Kidney (tissue), 14 donors: ENCODE measurements around the gene GAS7. TPM values are rescaled to one million over a fixed set of nuclear protein-coding genes. Genes with fewer than 3 reads are reported as not detected.

Source experiments
- DNase-seq, 5 donors: peaks; one replicate each; pipeline ENCODE4 v3.0.0-alpha.2; 2013 to 2020
- FAIRE-seq: peaks from 2 replicates; lab custom pipeline; 2012; peaks lifted over from hg19 to GRCh38; lab: Jason Lieb, UNC
- H3K27ac ChIP-seq, 2 donors: one replicate each; pipeline ENCODE4 v1.7.0; 2013; ENCODE audit warnings: low read depth in 2 of 2, low read length in 2 of 2, inconsistent platforms in 1 of 2
- H3K27me3 ChIP-seq: one replicate; pipeline ENCODE4 v1.7.1; 2013; ENCODE audit warnings: low read length, inconsistent platforms; ENCODE audit not compliant: control insufficient read depth, insufficient read depth
- H3K36me3 ChIP-seq, 3 donors: one replicate each; pipeline versions ENCODE4 v1.7.0 to v1.7.1; 2013; ENCODE audit warnings: low read length in 3 of 3, control low read depth in 1 of 3, inconsistent platforms in 1 of 3; ENCODE audit not compliant: insufficient read depth in 3 of 3, control insufficient read depth in 2 of 3
- H3K4me1 ChIP-seq, 3 donors: one replicate each; pipeline versions ENCODE4 v1.7.0 to v1.7.1; 2013; ENCODE audit warnings: low read length in 3 of 3, inconsistent platforms in 1 of 3, low read depth in 1 of 3; ENCODE audit not compliant: control insufficient read depth in 2 of 3, insufficient read depth in 2 of 3
- H3K4me3 ChIP-seq, 3 donors: one replicate each; pipeline versions ENCODE4 v1.7.0 to v1.8.1; 2013; ENCODE audit warnings: low read length in 3 of 3, control low read depth in 1 of 3, inconsistent platforms in 1 of 3
- H3K9ac ChIP-seq, 3 donors: one replicate each; pipeline versions ENCODE4 v1.7.0 to v1.7.1; 2013; ENCODE audit warnings: low read length in 3 of 3, control low read depth in 1 of 3, inconsistent platforms in 1 of 3
- H3K9me3 ChIP-seq, 3 donors: one replicate each; pipeline versions ENCODE4 v1.7.0 to v1.7.1; 2013; ENCODE audit warnings: low read length in 3 of 3, control low read depth in 1 of 3, inconsistent platforms in 1 of 3; ENCODE audit not compliant: control insufficient read depth in 2 of 3, insufficient read depth in 1 of 3
- intact Hi-C: fragments of 100-400 bp; cut with DNase I; formaldehyde crosslinking; loops from one replicate; pipeline ENCODE4 v1.11.1; 2022
- polyA plus RNA-seq: library from polyadenylated mRNA; stranded (reverse); fragments of 350-450 nt; fragmentation: Illumina TruSeq; extraction: RNeasy Lipid Tissue Mini Kit (QIAGEN cat#74804); gene quantifications from one replicate; pipeline ENCODE4 v1.2.3, GENCODE V29; 2014; ENCODE audit warnings: low read depth, low replicate concordance; ENCODE audit not compliant: insufficient read depth
- total RNA-seq: library from RNA; stranded (reverse); fragmentation: NEBNext Ultra II Directional; extraction: Animal tissue kit (Norgen Biotek cat#: 25700); gene quantifications from one replicate; pipeline ENCODE4 v1.2.1, GENCODE V29; 2021
- TF ChIP-seq, protein P1 (sequence below): IDR thresholded peaks from 3 replicates; pipeline ENCODE4 v1.5.1; 2012; ENCODE audit warnings: mild to moderate bottlenecking, moderate library complexity, borderline replicate concordance; ENCODE audit not compliant: insufficient read depth; ENCODE audit errors: extremely low read depth
- donor health status: control.
- donor health status: control.
- donor health status: control.
- donor health status: control.
- donor health status: control.
- donor health status: DM: yes; HTN: yes; CAD: no.
- donor health status: Normal renal cell carcinoma (clear cell type).

The GAS7 gene
- total and polyA plus RNA-seq, 2 donors from 2014 or later, result 1.1 to 20.5 TPM

DNA sequence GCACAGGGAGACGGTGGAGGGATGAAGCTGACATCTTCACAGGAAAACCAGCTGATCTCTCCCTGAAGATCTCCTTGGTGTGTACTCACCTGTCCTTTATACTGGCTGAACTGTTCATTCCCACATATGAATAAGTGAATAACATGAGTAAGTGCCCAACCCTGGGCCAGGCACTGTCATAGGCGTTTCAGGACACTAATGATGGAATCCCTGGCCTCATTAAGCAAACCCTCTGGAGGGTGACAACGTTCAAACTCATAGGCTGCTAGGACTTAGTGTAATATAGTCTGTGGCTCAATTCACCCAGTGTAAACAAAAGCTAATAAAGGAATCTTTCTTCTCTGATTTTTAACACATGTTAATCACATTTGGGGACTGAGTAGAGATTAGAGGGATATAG lies 24.5 kb downstream of the GAS7 start:
- FAIRE-seq, result no peak
- intact Hi-C loops, result no loop called here

DNA sequence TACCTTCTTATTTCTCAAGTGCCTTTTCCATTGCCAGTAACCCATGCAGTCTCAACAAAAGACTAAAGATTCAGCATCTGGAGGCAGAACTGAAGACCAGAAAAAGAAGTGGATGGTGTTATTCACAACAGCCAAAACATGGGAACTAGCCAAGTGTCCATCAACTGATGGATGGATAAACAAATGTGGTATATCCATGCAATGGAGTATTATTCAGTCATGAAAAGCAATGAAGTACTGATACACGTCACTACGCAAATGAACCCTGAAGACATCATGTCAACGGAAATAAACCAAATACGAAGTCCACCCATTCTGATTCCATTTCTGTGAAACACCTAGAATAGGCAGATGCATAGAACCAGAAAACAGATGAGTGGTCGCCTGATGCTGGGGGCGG lies 25.6 kb downstream of the GAS7 start:
- Histone ChIP-seq H3K4me1 (no peaks in the 10 kb centered on the region), H3K27ac (no peak overlapping the region), H3K36me3 (no peaks in the 10 kb centered on the region), H3K27me3 (no peaks in the 10 kb centered on the region), H3K9ac (no peak overlapping the region), H3K9me3 (peaks cover 0 to 4% (median 0%) of the 10 kb centered on the region in 3 donors), H3K4me3 (no peak overlapping the region)
- intact Hi-C loops, result no loop called here
- DNase-seq (no peak), FAIRE-seq (no peak)
- TF ChIP-seq, protein P1, sequence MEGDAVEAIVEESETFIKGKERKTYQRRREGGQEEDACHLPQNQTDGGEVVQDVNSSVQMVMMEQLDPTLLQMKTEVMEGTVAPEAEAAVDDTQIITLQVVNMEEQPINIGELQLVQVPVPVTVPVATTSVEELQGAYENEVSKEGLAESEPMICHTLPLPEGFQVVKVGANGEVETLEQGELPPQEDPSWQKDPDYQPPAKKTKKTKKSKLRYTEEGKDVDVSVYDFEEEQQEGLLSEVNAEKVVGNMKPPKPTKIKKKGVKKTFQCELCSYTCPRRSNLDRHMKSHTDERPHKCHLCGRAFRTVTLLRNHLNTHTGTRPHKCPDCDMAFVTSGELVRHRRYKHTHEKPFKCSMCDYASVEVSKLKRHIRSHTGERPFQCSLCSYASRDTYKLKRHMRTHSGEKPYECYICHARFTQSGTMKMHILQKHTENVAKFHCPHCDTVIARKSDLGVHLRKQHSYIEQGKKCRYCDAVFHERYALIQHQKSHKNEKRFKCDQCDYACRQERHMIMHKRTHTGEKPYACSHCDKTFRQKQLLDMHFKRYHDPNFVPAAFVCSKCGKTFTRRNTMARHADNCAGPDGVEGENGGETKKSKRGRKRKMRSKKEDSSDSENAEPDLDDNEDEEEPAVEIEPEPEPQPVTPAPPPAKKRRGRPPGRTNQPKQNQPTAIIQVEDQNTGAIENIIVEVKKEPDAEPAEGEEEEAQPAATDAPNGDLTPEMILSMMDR, result no peak

More for the DNA sequence above, 24.5 kb downstream of the GAS7 start:
- H3K36me3 ChIP-seq, result no peaks in the 10 kb centered on the region
- H3K9me3 ChIP-seq, result peaks cover 0 to 4% (median 0%) of the 10 kb centered on the region in 3 donors
- H3K4me1 ChIP-seq, result no peaks in the 10 kb centered on the region
- no peak overlapping the region for H3K9ac ChIP-seq
- no peaks in the 10 kb centered on the region for H3K27me3 ChIP-seq
- TF ChIP-seq, protein P1, result no peak
- H3K27ac ChIP-seq, result no peak overlapping the region
- DNase-seq, result no peak
- H3K4me3 ChIP-seq, result no peak overlapping the region

DNA sequence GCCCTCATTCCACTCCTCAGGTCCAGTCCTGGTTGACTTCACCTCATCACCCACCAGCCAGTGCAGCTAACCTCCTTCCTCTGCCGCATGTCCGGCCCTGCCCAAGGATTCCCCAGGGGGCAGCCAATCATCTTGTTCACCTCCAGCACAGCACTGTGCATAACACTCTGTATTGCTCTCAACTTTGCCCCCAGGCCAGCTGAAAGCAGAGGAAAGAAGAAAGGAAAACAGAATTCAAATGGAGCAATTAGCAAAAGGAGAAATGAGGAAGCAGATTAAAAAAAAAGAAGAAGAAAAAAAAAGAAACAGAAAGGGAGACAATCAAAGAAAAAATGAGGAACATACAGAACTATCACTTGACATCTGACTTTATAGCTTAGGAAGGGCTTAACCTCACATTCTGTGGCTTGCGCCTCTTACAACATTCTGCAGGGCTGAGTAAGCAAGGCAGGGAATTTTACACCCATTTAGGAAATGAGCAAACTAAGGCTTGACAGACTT lies 26.1 kb downstream of the GAS7 start:
- H3K9ac ChIP-seq, result no peak overlapping the region
- H3K27me3 ChIP-seq, result no peaks in the 10 kb centered on the region
- H3K27ac ChIP-seq, result no peak overlapping the region
- FAIRE-seq (no peak), DNase-seq (no peak)
- TF ChIP-seq, protein P1, result no peak
- no peaks in the 10 kb centered on the region for H3K4me1 ChIP-seq
- no peaks in the 10 kb centered on the region for H3K36me3 ChIP-seq
- intact Hi-C loops, result no loop called here
- H3K9me3 ChIP-seq, result peaks cover 0 to 4% (median 0%) of the 10 kb centered on the region in 3 donors
- no peak overlapping the region for H3K4me3 ChIP-seq

DNA sequence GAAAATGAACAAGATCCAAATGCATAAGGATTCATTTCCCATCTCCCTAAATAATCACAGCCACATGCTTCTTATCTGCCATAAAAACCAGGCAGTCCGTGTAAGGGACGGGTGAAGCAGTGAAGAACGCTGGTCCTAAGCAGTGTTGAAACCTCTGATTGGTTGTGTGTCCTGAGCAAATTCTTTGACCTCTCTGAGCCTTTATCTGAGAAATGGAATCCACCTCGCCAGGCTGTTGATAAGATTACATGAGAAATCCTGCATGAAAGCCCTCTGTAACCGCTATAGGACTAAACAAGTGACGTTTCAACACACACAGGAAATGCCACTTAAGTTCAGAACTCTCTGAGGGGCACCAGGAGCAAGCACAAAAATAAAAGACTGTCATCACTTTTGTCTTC lies 26.8 kb downstream of the GAS7 start:
- Histone ChIP-seq H3K36me3 (no peaks in the 10 kb centered on the region), H3K9me3 (peaks cover 0 to 4% (median 0%) of the 10 kb centered on the region in 3 donors), H3K4me3 (no peak overlapping the region), H3K4me1 (no peaks in the 10 kb centered on the region), H3K9ac (no peak overlapping the region), H3K27me3 (no peaks in the 10 kb centered on the region), H3K27ac (no peak overlapping the region)
- TF ChIP-seq, protein P1, result no peak
- intact Hi-C loops, result no loop called here
- FAIRE-seq, result no peak
- DNase-seq, result peak in 1 of 5 donors; percentile 62
